Prostate gland (tissue), 2 donors: Measurements from ENCODE around the gene MMAA.

Source experiments
- CTCF ChIP-seq, 4 experiments: fragments of 200-600 bp in 2 of 4; fragments of 450-650 bp in 2 of 4; sonication (generic) in 2 of 4; IDR thresholded peaks; 1 replicate in 3 of 4; 2 replicates in 1 of 4; pipeline ENCODE4 v1.5.1; 2016 to 2019; ENCODE audit warnings: antibody characterized with exemption in 4 of 4, mild to moderate bottlenecking in 2 of 4, moderate library complexity in 2 of 4
- POLR2A ChIP-seq: fragments of 450-650 bp; IDR thresholded peaks from one replicate; pipeline ENCODE4 v1.6.1; 2016; ENCODE audit warnings: antibody characterized with exemption, mild to moderate bottlenecking
- POLR2AphosphoS5 ChIP-seq: sonication (generic); formaldehyde crosslinking; IDR thresholded peaks from one replicate; pipeline ENCODE4 v1.6.1; 2017; ENCODE audit warnings: antibody characterized with exemption

- TF ChIP-seq CTCF (IDR thresholded peaks at IDR 0.05) (no peak), POLR2A (no peak), POLR2AphosphoS5 (no peak)
These were observed 75.7 kb downstream of the MMAA start for GRCh38 chr4:145694929-145695328.
